Measurements from ENCODE around the gene TSPAN2.

DNA sequence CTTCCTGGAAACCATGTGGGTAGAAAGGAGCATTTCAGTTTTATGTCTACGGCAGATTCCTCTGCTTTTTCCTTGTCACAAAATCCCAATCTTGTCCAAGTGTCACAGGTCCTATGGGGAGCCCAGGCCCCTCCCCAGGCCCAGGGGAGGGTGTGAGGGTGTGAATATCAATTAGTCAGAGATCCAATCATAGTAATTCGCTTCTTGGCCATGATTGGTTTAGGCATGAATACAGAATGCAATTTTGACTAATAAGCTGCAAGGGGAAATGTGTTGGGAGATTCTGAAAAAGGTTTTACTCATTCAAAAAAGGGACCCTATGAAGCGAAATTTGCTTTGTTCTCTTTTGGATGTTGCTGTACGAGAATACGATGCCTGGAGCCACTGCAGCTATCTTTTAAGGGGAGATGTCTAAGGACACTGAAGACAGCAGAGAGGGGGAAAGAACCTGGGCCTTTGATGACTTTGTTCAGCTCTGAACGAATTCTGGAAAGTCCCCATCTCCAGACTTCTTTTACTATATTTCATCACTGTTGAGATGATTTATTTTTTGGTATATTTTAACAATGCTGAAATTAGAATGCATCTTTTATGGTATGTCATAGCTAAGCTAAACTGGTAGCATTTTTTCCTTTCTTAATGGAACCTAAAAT lies 18.2 kb downstream of the TSPAN2 start:
- TF ChIP-seq, protein P1, sequence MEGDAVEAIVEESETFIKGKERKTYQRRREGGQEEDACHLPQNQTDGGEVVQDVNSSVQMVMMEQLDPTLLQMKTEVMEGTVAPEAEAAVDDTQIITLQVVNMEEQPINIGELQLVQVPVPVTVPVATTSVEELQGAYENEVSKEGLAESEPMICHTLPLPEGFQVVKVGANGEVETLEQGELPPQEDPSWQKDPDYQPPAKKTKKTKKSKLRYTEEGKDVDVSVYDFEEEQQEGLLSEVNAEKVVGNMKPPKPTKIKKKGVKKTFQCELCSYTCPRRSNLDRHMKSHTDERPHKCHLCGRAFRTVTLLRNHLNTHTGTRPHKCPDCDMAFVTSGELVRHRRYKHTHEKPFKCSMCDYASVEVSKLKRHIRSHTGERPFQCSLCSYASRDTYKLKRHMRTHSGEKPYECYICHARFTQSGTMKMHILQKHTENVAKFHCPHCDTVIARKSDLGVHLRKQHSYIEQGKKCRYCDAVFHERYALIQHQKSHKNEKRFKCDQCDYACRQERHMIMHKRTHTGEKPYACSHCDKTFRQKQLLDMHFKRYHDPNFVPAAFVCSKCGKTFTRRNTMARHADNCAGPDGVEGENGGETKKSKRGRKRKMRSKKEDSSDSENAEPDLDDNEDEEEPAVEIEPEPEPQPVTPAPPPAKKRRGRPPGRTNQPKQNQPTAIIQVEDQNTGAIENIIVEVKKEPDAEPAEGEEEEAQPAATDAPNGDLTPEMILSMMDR (conservative IDR thresholded peaks at IDR 0.05; ENCODE audit: low read depth, low read length), result no peak
- TF ChIP-seq, protein P2, sequence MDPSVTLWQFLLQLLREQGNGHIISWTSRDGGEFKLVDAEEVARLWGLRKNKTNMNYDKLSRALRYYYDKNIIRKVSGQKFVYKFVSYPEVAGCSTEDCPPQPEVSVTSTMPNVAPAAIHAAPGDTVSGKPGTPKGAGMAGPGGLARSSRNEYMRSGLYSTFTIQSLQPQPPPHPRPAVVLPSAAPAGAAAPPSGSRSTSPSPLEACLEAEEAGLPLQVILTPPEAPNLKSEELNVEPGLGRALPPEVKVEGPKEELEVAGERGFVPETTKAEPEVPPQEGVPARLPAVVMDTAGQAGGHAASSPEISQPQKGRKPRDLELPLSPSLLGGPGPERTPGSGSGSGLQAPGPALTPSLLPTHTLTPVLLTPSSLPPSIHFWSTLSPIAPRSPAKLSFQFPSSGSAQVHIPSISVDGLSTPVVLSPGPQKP (IDR thresholded peaks at IDR 0.05; ENCODE audit: borderline replicate concordance, low read depth, low read length), result no peak
- TF ChIP-seq POLR2A (IDR thresholded peaks at IDR 0.05; ENCODE audit: low read depth, low read length), result no peak
- TF ChIP-seq RCOR1 (IDR thresholded peaks at IDR 0.05; ENCODE audit: insufficient replicate concordance, low read length), result no peak
- no peak for TF ChIP-seq MAZ (IDR thresholded peaks at IDR 0.05; ENCODE audit: borderline replicate concordance, low read depth, low read length)
- no peak for TF ChIP-seq CHD1 (IDR thresholded peaks at IDR 0.05; ENCODE audit: low read depth, low read length)
- no peak for TF ChIP-seq MXI1 (IDR thresholded peaks at IDR 0.05; ENCODE audit: borderline replicate concordance, low read depth, low read length)
- TF ChIP-seq NFE2L2 (IDR thresholded peaks at IDR 0.05; ENCODE audit: low read depth, low read length), result no peak

Data from IMR-90 (cell line).